BLaER1 (cell line): ENCODE measurements around the gene SNRK.
A peak's percentile ranks its signal among the peaks of the same experiment; 100 is the strongest.

Source experiments
- H3K27ac ChIP-seq: shearing (Covaris generic); formaldehyde crosslinking; 2 replicates; pipeline ENCODE4 v1.8.1; 2022
- H3K27me3 ChIP-seq: shearing (Covaris generic); formaldehyde crosslinking; 2 replicates; pipeline ENCODE4 v1.8.1; 2022
- H3K36me3 ChIP-seq: shearing (Covaris generic); formaldehyde crosslinking; 2 replicates; pipeline ENCODE4 v1.8.1; 2022
- H3K4me1 ChIP-seq: shearing (Covaris generic); formaldehyde crosslinking; 2 replicates; pipeline ENCODE4 v1.8.1; 2022
- H3K4me2 ChIP-seq: shearing (Covaris generic); formaldehyde crosslinking; 2 replicates; pipeline ENCODE4 v1.8.1; 2022
- H3K4me3 ChIP-seq: shearing (Covaris generic); formaldehyde crosslinking; 2 replicates; pipeline ENCODE4 v1.8.1; 2022
- H3K9ac ChIP-seq: shearing (Covaris generic); formaldehyde crosslinking; 2 replicates; pipeline ENCODE4 v1.8.1; 2022
- H3K9me3 ChIP-seq: shearing (Covaris generic); formaldehyde crosslinking; 2 replicates; pipeline ENCODE4 v1.8.1; 2022
- H4K20me1 ChIP-seq: shearing (Covaris generic); formaldehyde crosslinking; 2 replicates; pipeline ENCODE4 v1.8.1; 2022
- Cebpa-rat ChIP-seq: shearing (Covaris generic); IDR thresholded peaks from 2 replicates; pipeline ENCODE4 v1.8.1; 2022

The SNRK gene

GRCh38 chr3:43249405-43249804 is 36.9 kb upstream of the SNRK start:
- Histone ChIP-seq H3K4me2 (no peak overlapping the region), H3K4me3 (no peak overlapping the region), H3K9me3 (peaks cover 3% of the 10 kb centered on the region; the same call in 1 of the 2 replicates), H4K20me1 (no peaks in the 10 kb centered on the region), H3K36me3 (no peaks in the 10 kb centered on the region), H3K4me1 (peaks cover 51% of the 10 kb centered on the region), H3K9ac (no peak overlapping the region), H3K27ac (no peak overlapping the region), H3K27me3 (no peaks in the 10 kb centered on the region)
- no peak for TF ChIP-seq Cebpa-rat

GRCh38 chr3:43253294-43253693 is 33.0 kb upstream of the SNRK start:
- Histone ChIP-seq H3K4me1 (peaks cover 44% of the 10 kb centered on the region), H3K27ac (no peak overlapping the region), H3K9ac (no peak overlapping the region), H3K4me2 (no peak overlapping the region), H3K9me3 (peaks cover 10% of the 10 kb centered on the region; the same call in 1 of the 2 replicates), H3K27me3 (no peaks in the 10 kb centered on the region), H4K20me1 (no peaks in the 10 kb centered on the region), H3K36me3 (no peaks in the 10 kb centered on the region), H3K4me3 (no peak overlapping the region)
- no peak for TF ChIP-seq Cebpa-rat

- no peaks in the 10 kb centered on the region for H3K36me3 ChIP-seq
Observed at GRCh38 chr3:43254125-43254524, 32.2 kb upstream of the SNRK start.

GRCh38 chr3:43255662-43256061 is 30.7 kb upstream of the SNRK start:
- Histone ChIP-seq H3K36me3 (no peaks in the 10 kb centered on the region), H3K9ac (no peak overlapping the region), H3K4me1 (peaks cover 46% of the 10 kb centered on the region), H3K27ac (no peak overlapping the region), H3K4me2 (peak overlapping the region; percentile 48), H3K4me3 (no peak overlapping the region), H3K9me3 (peaks cover 10% of the 10 kb centered on the region; the same call in 1 of the 2 replicates), H4K20me1 (no peaks in the 10 kb centered on the region), H3K27me3 (no peaks in the 10 kb centered on the region)
- TF ChIP-seq Cebpa-rat, result no peak

More at GRCh38 chr3:43254125-43254524, 32.2 kb upstream of the SNRK start:
- Histone ChIP-seq H4K20me1 (no peaks in the 10 kb centered on the region), H3K9ac (no peak overlapping the region), H3K27me3 (no peaks in the 10 kb centered on the region), H3K4me2 (no peak overlapping the region), H3K4me1 (peaks cover 46% of the 10 kb centered on the region), H3K27ac (no peak overlapping the region), H3K4me3 (no peak overlapping the region), H3K9me3 (peaks cover 10% of the 10 kb centered on the region; the same call in 1 of the 2 replicates)
- TF ChIP-seq Cebpa-rat, result no peak

DNA sequence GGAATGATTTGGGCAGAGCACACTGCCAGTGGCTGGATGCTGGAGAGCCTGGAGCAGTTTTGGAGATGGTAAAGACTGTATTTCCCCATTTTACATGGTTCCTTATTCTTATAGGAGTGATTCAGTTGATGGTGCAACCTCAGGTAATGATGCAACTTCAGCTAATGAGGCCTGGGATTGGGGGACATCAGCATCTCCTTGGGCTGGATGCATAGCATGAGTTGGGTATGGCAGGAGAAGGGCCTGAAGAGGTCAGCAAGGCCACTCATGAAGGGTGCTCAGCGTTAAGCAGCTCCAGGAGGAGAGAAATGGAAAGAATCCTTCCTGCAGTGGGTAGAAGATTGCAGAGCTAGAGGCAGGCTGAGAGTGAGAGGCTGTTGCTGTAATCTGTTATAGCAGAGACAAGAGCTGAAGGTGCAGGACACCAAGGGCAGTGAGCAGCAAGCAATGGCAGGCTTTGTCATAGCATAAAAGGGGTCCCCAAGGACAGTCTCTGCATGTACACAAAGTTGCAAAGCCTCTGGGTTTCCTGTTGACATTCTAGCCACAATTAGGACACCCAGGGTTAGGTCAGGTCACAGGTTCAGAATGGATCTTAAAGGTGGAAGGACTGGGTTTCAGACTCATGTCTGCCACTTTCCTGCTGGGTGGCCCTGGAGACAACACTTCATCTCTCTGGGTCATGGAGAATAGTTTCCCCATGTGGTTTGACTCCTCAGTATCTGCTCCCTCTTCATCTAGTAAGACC is 29.5 kb upstream of the SNRK start:
- Histone ChIP-seq H3K27me3 (no peaks in the 10 kb centered on the region), H3K4me2 (peak overlapping the region; percentile 48), H3K36me3 (no peaks in the 10 kb centered on the region), H3K9me3 (peaks cover 10% of the 10 kb centered on the region; the same call in 1 of the 2 replicates), H3K4me3 (no peak overlapping the region), H4K20me1 (no peaks in the 10 kb centered on the region), H3K9ac (no peak overlapping the region), H3K4me1 (peaks cover 38% of the 10 kb centered on the region), H3K27ac (no peak overlapping the region)
- 0 out of 2 replicates have a peak, but pooled peaks have one; percentile 34 for TF ChIP-seq Cebpa-rat

- no peak overlapping the region for H3K27ac ChIP-seq
- peaks cover 10% of the 10 kb centered on the region; the same call in 1 of the 2 replicates for H3K9me3 ChIP-seq
- H4K20me1 ChIP-seq, result no peaks in the 10 kb centered on the region
- no peak for TF ChIP-seq Cebpa-rat
- no peak overlapping the region for H3K9ac ChIP-seq
- no peak overlapping the region for H3K4me3 ChIP-seq
- no peaks in the 10 kb centered on the region for H3K27me3 ChIP-seq
- H3K4me2 ChIP-seq, result peak overlapping the region; percentile 48
- H3K4me1 ChIP-seq, result peaks cover 38% of the 10 kb centered on the region
- no peaks in the 10 kb centered on the region for H3K36me3 ChIP-seq
Observed at GRCh38 chr3:43257850-43258249, 28.5 kb upstream of the SNRK start.

DNA sequence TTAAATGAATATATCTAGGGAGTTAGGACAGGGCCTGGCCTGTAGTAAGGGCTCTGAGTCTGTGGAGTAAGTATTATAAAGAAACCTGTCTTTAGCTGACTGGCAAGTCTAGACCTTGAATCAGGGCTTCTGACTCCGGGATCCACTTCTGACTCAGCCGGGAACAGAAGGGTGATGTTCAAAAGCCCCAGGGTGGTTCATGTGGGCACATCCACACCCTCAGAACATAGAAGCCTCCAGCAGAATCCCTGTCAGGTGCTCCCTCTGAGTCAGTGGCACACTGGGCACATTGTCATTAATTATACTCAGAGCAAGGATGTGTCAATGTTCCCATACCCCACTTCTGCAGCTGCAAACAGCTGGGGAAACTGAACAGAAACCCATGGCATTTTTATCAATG is 26.7 kb upstream of the SNRK start:
- Histone ChIP-seq H3K4me2 (no peak overlapping the region), H4K20me1 (no peaks in the 10 kb centered on the region), H3K9me3 (peaks cover 4% of the 10 kb centered on the region; the same call in 1 of the 2 replicates), H3K9ac (no peak overlapping the region), H3K27me3 (no peaks in the 10 kb centered on the region), H3K36me3 (no peaks in the 10 kb centered on the region), H3K27ac (no peak overlapping the region), H3K4me1 (peaks cover 38% of the 10 kb centered on the region), H3K4me3 (no peak overlapping the region)
- no peak for TF ChIP-seq Cebpa-rat

- Histone ChIP-seq H3K36me3 (no peaks in the 10 kb centered on the region), H3K9ac (no peak overlapping the region), H3K4me3 (no peak overlapping the region), H3K4me2 (no peak overlapping the region), H4K20me1 (no peaks in the 10 kb centered on the region), H3K4me1 (peaks cover 35% of the 10 kb centered on the region), H3K9me3 (no peaks in the 10 kb centered on the region), H3K27ac (no peak overlapping the region), H3K27me3 (no peaks in the 10 kb centered on the region)
- no peak for TF ChIP-seq Cebpa-rat
Observed at GRCh38 chr3:43260412-43260811, 25.9 kb upstream of the SNRK start.

- Histone ChIP-seq H4K20me1 (no peaks in the 10 kb centered on the region), H3K27me3 (no peaks in the 10 kb centered on the region), H3K4me3 (no peak overlapping the region), H3K9me3 (no peaks in the 10 kb centered on the region), H3K36me3 (no peaks in the 10 kb centered on the region), H3K27ac (no peak overlapping the region), H3K4me2 (no peak overlapping the region), H3K4me1 (peaks cover 18% of the 10 kb centered on the region), H3K9ac (no peak overlapping the region)
- no peak for TF ChIP-seq Cebpa-rat
Observed at GRCh38 chr3:43262194-43262593, 24.1 kb upstream of the SNRK start.

DNA sequence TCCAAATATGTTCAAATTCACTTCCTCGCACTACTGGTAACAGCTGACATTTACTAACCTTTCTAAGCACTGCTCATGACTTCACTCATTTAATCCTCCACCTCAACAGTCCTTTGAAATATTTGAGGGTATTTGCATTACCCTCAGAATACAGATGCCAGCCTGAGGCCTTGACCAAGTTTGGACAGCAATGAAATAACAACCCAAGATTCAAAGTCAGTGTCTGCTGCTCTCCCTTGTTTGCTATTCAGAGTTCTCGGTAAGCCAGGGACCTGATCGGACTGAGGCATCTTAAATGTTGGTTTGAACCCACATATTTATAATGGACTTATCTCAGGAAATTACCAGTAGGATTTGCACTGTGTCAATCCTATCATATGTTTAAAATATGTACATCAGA is 19.9 kb upstream of the SNRK start:
- H3K9ac ChIP-seq, result no peak overlapping the region
- H3K27ac ChIP-seq, result no peak overlapping the region
- H3K4me2 ChIP-seq, result no peak overlapping the region
- no peaks in the 10 kb centered on the region for H3K4me1 ChIP-seq
- H3K4me3 ChIP-seq, result no peak overlapping the region
- no peaks in the 10 kb centered on the region for H4K20me1 ChIP-seq
- no peaks in the 10 kb centered on the region for H3K9me3 ChIP-seq
- H3K36me3 ChIP-seq, result no peaks in the 10 kb centered on the region
- TF ChIP-seq Cebpa-rat, result no peak
- H3K27me3 ChIP-seq, result no peaks in the 10 kb centered on the region

- no peak for TF ChIP-seq Cebpa-rat
- H3K27me3 ChIP-seq, result no peaks in the 10 kb centered on the region
- no peak overlapping the region for H3K4me2 ChIP-seq
- no peak overlapping the region for H3K9ac ChIP-seq
- no peak overlapping the region for H3K4me3 ChIP-seq
- H3K9me3 ChIP-seq, result no peaks in the 10 kb centered on the region
- no peaks in the 10 kb centered on the region for H4K20me1 ChIP-seq
- H3K36me3 ChIP-seq, result no peaks in the 10 kb centered on the region
- no peaks in the 10 kb centered on the region for H3K4me1 ChIP-seq
- H3K27ac ChIP-seq, result no peak overlapping the region
Observed at GRCh38 chr3:43266995-43267394, 19.3 kb upstream of the SNRK start.
